Fibroblast of peridontal ligament (primary cell): ENCODE measurements around the gene HSPA1A.
"Not testable (repeated sequence)": the region's sequence is repeated elsewhere in the genome, so short reads cannot be mapped to it uniquely, and the experiment has no call there.

Experiments used
- DNase-seq: peaks from one replicate; pipeline ENCODE4 v3.0.0-alpha.2; 2010; ENCODE audit errors: extremely low read depth

HSPA1A gene

GRCh38 chr6:31811645-31812044, 3.7 kb upstream of the HSPA1A start:
- no peak for DNase-seq

DNA sequence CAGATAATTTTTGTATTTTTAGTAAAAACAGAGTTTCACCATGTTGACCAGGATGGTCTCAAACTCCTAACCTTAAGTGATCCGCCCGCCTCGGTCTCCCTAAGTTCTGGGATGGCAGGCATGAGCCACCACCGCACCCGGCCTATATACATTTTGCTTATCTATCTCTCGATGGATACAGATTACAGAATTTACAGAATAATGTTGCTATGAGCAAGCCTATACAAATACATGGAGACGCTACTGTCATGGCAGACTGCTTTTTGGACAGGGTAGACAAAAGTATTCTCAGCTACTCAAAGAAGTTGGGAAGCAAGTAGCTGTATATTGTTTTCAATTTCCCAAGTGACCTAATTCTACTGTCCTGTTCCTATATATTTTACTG, 1.9 kb upstream of the HSPA1A start:
- DNase-seq, result no peak

GRCh38 chr6:31814677-31815024, 692 bp upstream of the HSPA1A start:
- DNase-seq, result peak; percentile 98

DNA sequence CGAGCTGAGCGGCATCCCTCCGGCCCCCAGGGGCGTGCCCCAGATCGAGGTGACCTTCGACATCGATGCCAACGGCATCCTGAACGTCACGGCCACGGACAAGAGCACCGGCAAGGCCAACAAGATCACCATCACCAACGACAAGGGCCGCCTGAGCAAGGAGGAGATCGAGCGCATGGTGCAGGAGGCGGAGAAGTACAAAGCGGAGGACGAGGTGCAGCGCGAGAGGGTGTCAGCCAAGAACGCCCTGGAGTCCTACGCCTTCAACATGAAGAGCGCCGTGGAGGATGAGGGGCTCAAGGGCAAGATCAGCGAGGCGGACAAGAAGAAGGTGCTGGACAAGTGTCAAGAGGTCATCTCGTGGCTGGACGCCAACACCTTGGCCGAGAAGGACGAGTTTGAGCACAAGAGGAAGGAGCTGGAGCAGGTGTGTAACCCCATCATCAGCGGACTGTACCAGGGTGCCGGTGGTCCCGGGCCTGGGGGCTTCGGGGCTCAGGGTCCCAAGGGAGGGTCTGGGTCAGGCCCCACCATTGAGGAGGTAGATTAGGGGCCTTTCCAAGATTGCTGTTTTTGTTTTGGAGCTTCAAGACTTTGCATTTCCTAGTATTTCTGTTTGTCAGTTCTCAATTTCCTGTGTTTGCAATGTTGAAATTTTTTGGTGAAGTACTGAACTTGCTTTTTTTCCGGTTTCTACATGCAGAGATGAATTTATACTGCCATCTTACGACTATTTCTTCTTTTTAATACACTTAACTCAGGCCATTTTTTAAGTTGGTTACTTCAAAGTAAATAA, 2.0 kb downstream of the HSPA1A start:
- DNase-seq, result not testable (repeated sequence)

DNA sequence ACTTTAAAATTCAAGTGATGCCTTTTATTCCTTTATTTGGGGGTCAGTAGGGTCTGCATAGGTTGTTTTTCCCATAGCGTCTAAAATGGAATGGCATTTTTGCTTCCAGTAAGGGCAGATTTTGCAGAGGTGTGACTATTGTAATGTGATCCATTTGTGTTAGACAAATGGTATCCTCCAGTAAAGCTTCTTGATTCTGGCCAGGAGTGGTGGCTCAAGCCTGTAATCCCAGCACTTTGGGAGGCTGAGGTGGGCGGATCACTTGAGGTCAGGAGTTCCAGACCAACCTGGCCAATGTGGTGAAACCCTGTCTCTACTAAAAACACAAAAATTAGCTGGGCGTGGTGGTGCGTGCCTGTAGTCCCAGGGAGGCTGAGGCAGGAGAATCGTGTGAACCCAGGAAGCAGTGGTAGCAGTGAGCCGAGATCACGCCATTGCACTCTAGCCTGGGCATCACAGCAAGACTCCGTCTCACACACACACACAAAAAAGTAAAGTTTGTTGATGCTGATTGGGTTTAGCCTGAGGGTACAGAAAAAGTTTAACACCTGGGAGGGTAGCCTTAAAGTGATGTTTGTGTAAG, 2.7 kb downstream of the HSPA1A start:
- DNase-seq, result not testable (repeated sequence)

- no peak for DNase-seq
Measured at GRCh38 chr6:31819871-31820299, 4.5 kb downstream of the HSPA1A start.

GRCh38 chr6:31820399-31820798, 5.1 kb downstream of the HSPA1A start:
- not testable (repeated sequence) for DNase-seq

GRCh38 chr6:31821301-31822035, 6.1 kb downstream of the HSPA1A start:
- DNase-seq, result no peak

- peak; percentile 88 for DNase-seq
Measured at GRCh38 chr6:31822036-31822821, 6.9 kb downstream of the HSPA1A start.

GRCh38 chr6:31823592-31824196, 8.4 kb downstream of the HSPA1A start:
- not testable (repeated sequence) for DNase-seq

GRCh38 chr6:31825553-31825952, 10.2 kb downstream of the HSPA1A start:
- no peak for DNase-seq

DNA sequence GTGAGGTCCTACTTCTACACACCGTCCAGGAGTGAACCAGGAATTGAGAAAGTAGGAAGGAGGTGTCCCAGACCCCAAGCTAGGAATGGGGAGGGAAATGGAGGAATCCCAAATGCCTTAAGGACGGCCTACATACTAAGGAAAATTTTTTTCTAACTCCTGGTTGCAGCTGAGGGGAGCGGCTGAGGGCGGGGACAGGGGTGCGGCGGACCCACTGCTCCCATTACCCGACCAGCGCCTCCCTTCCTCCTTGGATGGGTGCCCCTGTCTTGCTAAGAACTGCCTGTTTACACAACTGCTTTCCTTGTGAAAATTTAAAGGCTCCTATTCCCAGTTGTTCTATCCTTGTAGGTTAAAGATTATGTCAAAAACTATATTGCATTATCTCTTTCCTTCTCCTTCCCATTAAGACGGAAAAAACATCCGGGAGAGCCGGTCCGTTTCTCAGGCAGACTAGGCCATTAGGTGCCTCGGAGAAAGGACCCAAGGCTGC, 11.5 kb downstream of the HSPA1A start:
- peak; percentile 93 for DNase-seq

DNA sequence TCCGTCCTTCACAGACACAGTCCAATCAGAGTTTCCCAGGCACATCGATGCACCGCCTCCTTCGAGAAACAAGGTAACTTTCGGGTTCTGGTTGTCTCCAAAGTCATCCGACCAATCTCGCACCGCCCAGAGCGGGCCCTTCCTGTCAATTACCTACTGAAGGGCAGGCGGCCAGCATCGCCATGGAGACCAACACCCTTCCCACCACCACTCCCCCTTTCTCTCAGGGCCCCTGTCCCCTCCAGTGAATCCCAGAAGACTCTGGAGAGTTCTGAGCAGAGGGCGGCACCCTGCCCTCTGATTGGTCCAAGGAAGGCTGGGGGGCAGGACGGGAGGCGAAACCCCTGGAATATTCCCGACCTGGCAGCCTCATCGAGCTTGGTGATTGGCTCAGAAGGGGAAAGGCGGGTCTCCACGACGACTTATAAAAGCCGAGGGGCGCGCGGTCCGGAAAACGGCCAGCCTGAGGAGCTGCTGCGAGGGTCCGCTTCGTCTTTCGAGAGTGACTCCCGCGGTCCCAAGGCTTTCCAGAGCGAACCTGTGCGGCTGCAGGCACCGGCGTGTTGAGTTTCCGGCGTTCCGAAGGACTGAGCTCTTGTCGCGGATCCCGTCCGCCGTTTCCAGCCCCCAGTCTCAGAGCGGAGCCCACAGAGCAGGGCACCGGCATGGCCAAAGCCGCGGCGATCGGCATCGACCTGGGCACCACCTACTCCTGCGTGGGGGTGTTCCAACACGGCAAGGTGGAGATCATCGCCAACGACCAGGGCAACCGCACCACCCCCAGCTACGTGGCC, 12.1 kb downstream of the HSPA1A start, which contains the start of gene HSPA1B:
TSS of gene HSPA1B (plus strand) at position 453 of the 794 bp plus-strand sequence. CDS start at position 666, 213 bp downstream.
- DNase-seq, result peak; percentile 99

- DNase-seq, result peak; percentile 77
Measured at GRCh38 chr6:31829633-31830283, 14.4 kb downstream of the HSPA1A start.

- DNase-seq, result no peak
Measured at GRCh38 chr6:31830886-31831335, 15.6 kb downstream of the HSPA1A start.

DNA sequence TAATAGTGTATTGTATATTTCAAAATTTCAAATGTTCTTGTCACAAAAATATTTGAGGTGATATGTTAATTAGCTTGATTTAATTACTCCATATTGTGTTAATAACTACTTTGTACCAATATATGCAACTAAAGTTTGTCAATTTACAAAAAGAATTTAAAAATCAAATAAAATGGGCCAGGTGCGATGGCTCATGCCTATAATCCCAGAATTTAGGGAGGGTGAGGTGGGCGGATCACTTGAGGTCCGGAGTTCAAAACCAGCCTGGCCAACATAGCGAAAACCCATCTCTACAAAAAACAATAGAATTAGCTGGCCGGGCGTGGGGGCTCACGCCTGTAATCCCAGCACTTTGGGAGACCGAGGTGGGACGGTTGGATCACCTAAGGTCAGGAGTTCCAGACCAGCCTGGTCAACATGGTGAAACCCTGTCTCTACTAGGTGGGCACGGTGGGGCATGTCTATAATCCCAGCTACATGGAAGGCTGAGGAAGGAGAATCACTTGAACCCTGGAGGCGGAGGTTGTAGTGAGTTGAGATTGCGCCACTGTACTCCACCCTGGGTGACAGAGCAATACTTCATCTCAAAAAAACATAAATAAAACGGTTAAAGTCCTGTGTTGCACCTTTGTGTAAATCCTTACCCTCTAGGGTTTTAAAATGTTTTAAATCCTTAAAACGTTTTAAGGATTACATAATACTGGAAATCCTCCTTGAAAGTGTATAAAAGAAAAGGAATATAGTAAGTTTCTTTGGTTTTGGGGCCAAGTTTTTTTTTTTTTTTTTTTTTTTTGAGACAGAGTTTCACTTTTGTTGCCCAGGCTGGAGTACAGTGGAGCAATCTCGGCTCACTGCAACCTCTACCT, 16.2 kb downstream of the HSPA1A start:
- DNase-seq, result no peak

GRCh38 chr6:31834367-31835250, 19.3 kb downstream of the HSPA1A start:
- peak; percentile 85 for DNase-seq

DNA sequence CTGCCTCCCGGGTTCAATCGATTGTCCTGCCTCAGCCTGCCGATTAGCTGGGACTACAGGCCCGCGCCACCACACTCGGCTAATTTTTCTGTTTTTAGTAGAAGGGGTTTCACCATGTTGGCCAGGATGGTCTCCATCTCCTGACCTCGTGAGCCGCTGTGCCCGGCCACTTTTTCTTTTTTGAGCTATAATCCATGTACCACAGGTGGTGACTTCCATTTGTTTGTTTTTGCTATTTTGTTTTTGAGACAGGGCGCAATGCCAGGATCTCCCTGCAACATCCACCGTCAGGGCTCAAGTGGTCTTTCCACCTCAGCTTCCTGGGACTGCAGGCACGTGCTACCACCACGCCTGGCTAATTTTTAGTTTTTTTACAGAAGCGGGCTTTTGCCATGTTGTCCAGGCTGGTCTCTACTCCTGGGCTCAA, 20.7 kb downstream of the HSPA1A start:
- DNase-seq, result no peak
